K562 (cell line): ENCODE results near the gene PATJ. TPM values are rescaled to one million over a fixed set of nuclear protein-coding genes. Genes with fewer than 3 reads are reported as not detected.
"Not testable (repeated sequence)": the region's sequence is repeated elsewhere in the genome, so short reads cannot be mapped to it uniquely, and the experiment has no call there.

Experiments used
- ATAC-seq: fragments of 200-7000 bp; cut with Tn5 transposase; 3 replicates; pipeline ENCODE4 v1.9.1; 2020; ENCODE audit warnings: moderate library complexity
- BruUV-seq: library from RNA; stranded (reverse); fragments of 400-500 nt; replicated peaks from 2 replicates; lab custom pipeline; 2021; lab: Mats Ljungman, UMichigan
- CTCF ChIA-PET: fragments of 300-600 bp; formaldehyde crosslinking; extraction: SDS; loops from one replicate; lab custom pipeline; 2021; ENCODE audit warnings: low intra/inter-chr PET ratio; lab: Yijun Ruan, JAX
- POLR2A ChIA-PET: fragments of 300-600, 350-650 bp; sonication (Branson Sonifier 250); formaldehyde crosslinking; extraction: SDS; loops from one replicate; lab custom pipeline; 2021; ENCODE audit warnings: antibody characterized with exemption, inconsistent platforms; lab: Yijun Ruan, JAX
- DNase-seq, 4 experiments: peaks; one replicate each; pipeline versions ENCODE4 v3.0.0 to v3.0.0-alpha.2; 2011 to 2018; ENCODE audit warnings: low spot score in 3 of 4, mixed read lengths in 3 of 4; ENCODE audit errors: extremely low read depth in 1 of 4
- FAIRE-seq: peaks from 2 replicates; lab custom pipeline; 2011; peaks lifted over from hg19 to GRCh38; lab: Jason Lieb, UNC
- H2AFZ ChIP-seq: 2 replicates; pipeline ENCODE4 v1.6.0; 2011; ENCODE audit warnings: low read depth, low read length, control low read depth, inconsistent platforms
- H3K27ac ChIP-seq: fragments of 200-600 bp; 3 replicates; pipeline ENCODE4 v1.8.0; 2011; ENCODE audit warnings: low read depth, mild to moderate bottlenecking, control low read depth, inconsistent platforms, low read length, moderate library complexity, mixed read lengths; ENCODE audit errors: extremely low read depth
- H3K27me3 ChIP-seq, 2 experiments: fragments of 300-600 bp in 1 of 2; 2 replicates in 1 of 2; 3 replicates in 1 of 2; pipeline versions ENCODE4 v1.6.0 to v1.8.0; 2011; ENCODE audit warnings: inconsistent platforms in 2 of 2, low read length in 2 of 2, mild to moderate bottlenecking in 1 of 2, mixed read lengths in 1 of 2, moderate library complexity in 1 of 2; ENCODE audit not compliant: control insufficient read depth in 2 of 2, insufficient read depth in 2 of 2
- H3K36me3 ChIP-seq: fragments of 300-600 bp; 3 replicates; pipeline ENCODE4 v1.8.0; 2011; ENCODE audit warnings: mild to moderate bottlenecking, low read length, inconsistent platforms; ENCODE audit not compliant: control insufficient read depth, insufficient read depth
- H3K4me1 ChIP-seq, 2 experiments: fragments of 200-600 bp in 1 of 2; replicated peaks in 1 of 2; 2 replicates in 1 of 2; 3 replicates in 1 of 2; pipeline versions ENCODE4 v1.5.1 to v1.8.0; 2011; ENCODE audit warnings: inconsistent platforms in 2 of 2, low read length in 2 of 2, mild to moderate bottlenecking in 1 of 2, mixed read lengths in 1 of 2, moderate library complexity in 1 of 2; ENCODE audit not compliant: control insufficient read depth in 2 of 2, insufficient read depth in 2 of 2
- H3K4me2 ChIP-seq: 2 replicates; pipeline ENCODE4 v1.6.1; 2011; ENCODE audit warnings: low read length, control low read depth, inconsistent platforms, mixed read lengths; ENCODE audit not compliant: insufficient read depth
- H3K4me3 ChIP-seq: fragments of 200-600 bp; sonication (generic), shearing (Covaris generic); 2 replicates; pipeline ENCODE4 v1.5.1; 2016; ENCODE audit warnings: control low read depth, inconsistent platforms
- H3K79me2 ChIP-seq: fragments of 200-600 bp; 3 replicates; pipeline ENCODE4 v1.8.0; 2011; ENCODE audit warnings: low read length, inconsistent platforms; ENCODE audit not compliant: control insufficient read depth, insufficient read depth
- H3K9ac ChIP-seq, 2 experiments: 2 replicates each; pipeline versions ENCODE4 v1.6.0 to v1.6.1; 2011; ENCODE audit warnings: low read depth in 2 of 2, low read length in 2 of 2, control low read depth in 1 of 2, inconsistent platforms in 1 of 2, mild to moderate bottlenecking in 1 of 2, mixed read lengths in 1 of 2; ENCODE audit not compliant: insufficient read depth in 1 of 2
- H3K9me1 ChIP-seq: one replicate; pipeline ENCODE4 v1.6.0; 2011; ENCODE audit warnings: inconsistent platforms, mild to moderate bottlenecking, low read length, moderate library complexity; ENCODE audit not compliant: control insufficient read depth, insufficient read depth
- H3K9me3 ChIP-seq: replicated peaks from 2 replicates; pipeline ENCODE4 v1.5.1; 2011; ENCODE audit warnings: low read depth, low read length, inconsistent platforms; ENCODE audit not compliant: control insufficient read depth, insufficient read depth
- H4K20me1 ChIP-seq: replicated peaks from 2 replicates; pipeline ENCODE4 v1.6.1; 2011; ENCODE audit warnings: low read length, inconsistent platforms, mixed read lengths; ENCODE audit not compliant: control insufficient read depth, insufficient read depth
- NFXL1 ChIP-seq: fragments of 450-650 bp; formaldehyde crosslinking; IDR thresholded peaks from 2 replicates; pipeline ENCODE4 v1.4.0; 2021; ENCODE audit warnings: mild to moderate bottlenecking
- NR2F6 ChIP-seq: fragments of 450-650 bp; formaldehyde crosslinking; IDR thresholded peaks from 2 replicates; pipeline ENCODE4 v1.4.0; 2020; ENCODE audit warnings: mild to moderate bottlenecking
- ZNF57 ChIP-seq: fragments of 450-650 bp; formaldehyde crosslinking; IDR thresholded peaks from 2 replicates; pipeline ENCODE4 v1.4.0; 2020; ENCODE audit warnings: mild to moderate bottlenecking, moderate library complexity
- WGBS: fragments of 100-300 bp; shearing (Covaris generic); methylation state at CpG from one replicate; pipeline ENCODE4 v1.1.6; 2016; ENCODE audit warnings: low coverage, mixed read lengths; ENCODE audit not compliant: insufficient coverage; ENCODE audit errors: missing lambda C conversion rate; 5-methylcytosine and 5-hydroxymethylcytosine counted together
- in situ Hi-C: fragments of 300-500 bp; cut with MboI; formaldehyde crosslinking; loops from 4 replicates; pipeline ENCODE4 v1.15.0; 2018; ENCODE audit warnings: inconsistent platforms, mixed read lengths
- intact Hi-C: fragments of 100-400 bp; cut with micrococcal nuclease; formaldehyde crosslinking; loops from 2 replicates; pipeline ENCODE4 v1.14.2; 2022
- polyA plus RNA-seq, 8 experiments: library from polyadenylated mRNA; depleted of rRNA in 4 of 8; stranded (reverse) in 5 of 8; unstranded in 3 of 8; fragments of >200 nt; fragmentation: Nextera tagmentation in 2 of 8; fragmentation: Illumina TruSeq in 1 of 8; extraction: Ambion mirVana in 2 of 8; extraction: Trizol in 1 of 8; gene quantifications; 2 replicates each; pipeline versions ENCODE4 v1.2.1 to v1.2.3, GENCODE V29; 2011 to 2014; ENCODE audit warnings: inconsistent platforms in 1 of 8, missing spikeins in 1 of 8
- total RNA-seq, 7 experiments: library from RNA; depleted of rRNA in 6 of 7; stranded (reverse); fragments of >200 nt in 6 of 7; fragmentation: Illumina TruSeq in 2 of 7; extraction: Trizol in 2 of 7; gene quantifications; 2 replicates each; pipeline versions ENCODE4 v1.2.1 to v1.2.3, GENCODE V29; 2011 to 2021; ENCODE audit warnings: low replicate concordance in 1 of 7
- TF ChIP-seq, protein P1 (sequence below): fragments of 250-450 bp; sonication (Bioruptor Pico); IDR thresholded peaks from 2 replicates; pipeline ENCODE4 v1.4.0; 2020; ENCODE audit warnings: mild to moderate bottlenecking, moderate library complexity, borderline replicate concordance
- TF ChIP-seq, protein P2 (sequence below): fragments of 450-650 bp; IDR thresholded peaks from 2 replicates; pipeline ENCODE4 v1.6.1; 2016; ENCODE audit warnings: borderline replicate concordance
- TF ChIP-seq, protein P3 (sequence below): fragments of 450-650 bp; formaldehyde crosslinking; IDR thresholded peaks from 2 replicates; pipeline ENCODE4 v1.4.0; 2020; ENCODE audit warnings: mild to moderate bottlenecking, moderate library complexity

PATJ gene
- total and polyA plus RNA-seq, 9 of the 15 experiments (the other 6 are each of a cell fraction or from before 2014, with no cell fraction given): 0.22 TPM; not detected in 8

DNA sequence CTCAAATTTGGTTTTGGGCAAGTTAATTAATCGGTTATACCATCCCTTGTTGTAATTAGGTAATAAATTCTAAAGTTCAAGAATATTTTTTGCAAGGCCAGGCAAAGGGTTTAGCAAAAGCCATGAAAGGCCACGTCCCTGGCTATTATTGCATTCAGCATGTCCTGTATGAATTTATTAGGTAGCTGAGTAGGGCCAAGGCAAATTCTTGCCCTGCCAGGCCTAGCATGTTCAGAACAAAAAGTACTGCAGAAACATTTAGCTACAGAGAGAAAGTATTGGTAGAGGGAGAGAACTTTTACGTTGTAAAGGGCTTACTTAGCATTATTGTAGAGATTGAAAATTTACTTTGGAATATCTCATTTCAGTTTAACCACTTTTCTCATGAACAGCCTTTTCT is 94.4 kb downstream of the PATJ start (continued):
- TF ChIP-seq, protein P1, sequence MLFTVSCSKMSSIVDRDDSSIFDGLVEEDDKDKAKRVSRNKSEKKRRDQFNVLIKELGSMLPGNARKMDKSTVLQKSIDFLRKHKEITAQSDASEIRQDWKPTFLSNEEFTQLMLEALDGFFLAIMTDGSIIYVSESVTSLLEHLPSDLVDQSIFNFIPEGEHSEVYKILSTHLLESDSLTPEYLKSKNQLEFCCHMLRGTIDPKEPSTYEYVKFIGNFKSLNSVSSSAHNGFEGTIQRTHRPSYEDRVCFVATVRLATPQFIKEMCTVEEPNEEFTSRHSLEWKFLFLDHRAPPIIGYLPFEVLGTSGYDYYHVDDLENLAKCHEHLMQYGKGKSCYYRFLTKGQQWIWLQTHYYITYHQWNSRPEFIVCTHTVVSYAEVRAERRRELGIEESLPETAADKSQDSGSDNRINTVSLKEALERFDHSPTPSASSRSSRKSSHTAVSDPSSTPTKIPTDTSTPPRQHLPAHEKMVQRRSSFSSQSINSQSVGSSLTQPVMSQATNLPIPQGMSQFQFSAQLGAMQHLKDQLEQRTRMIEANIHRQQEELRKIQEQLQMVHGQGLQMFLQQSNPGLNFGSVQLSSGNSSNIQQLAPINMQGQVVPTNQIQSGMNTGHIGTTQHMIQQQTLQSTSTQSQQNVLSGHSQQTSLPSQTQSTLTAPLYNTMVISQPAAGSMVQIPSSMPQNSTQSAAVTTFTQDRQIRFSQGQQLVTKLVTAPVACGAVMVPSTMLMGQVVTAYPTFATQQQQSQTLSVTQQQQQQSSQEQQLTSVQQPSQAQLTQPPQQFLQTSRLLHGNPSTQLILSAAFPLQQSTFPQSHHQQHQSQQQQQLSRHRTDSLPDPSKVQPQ (CRISPR knock-in tag): no peak
- TF ChIP-seq ZNF57 (CRISPR knock-in tag): no peak
- TF ChIP-seq NR2F6 (CRISPR knock-in tag): no peak
- TF ChIP-seq NFXL1: no peak
- TF ChIP-seq, protein P2, sequence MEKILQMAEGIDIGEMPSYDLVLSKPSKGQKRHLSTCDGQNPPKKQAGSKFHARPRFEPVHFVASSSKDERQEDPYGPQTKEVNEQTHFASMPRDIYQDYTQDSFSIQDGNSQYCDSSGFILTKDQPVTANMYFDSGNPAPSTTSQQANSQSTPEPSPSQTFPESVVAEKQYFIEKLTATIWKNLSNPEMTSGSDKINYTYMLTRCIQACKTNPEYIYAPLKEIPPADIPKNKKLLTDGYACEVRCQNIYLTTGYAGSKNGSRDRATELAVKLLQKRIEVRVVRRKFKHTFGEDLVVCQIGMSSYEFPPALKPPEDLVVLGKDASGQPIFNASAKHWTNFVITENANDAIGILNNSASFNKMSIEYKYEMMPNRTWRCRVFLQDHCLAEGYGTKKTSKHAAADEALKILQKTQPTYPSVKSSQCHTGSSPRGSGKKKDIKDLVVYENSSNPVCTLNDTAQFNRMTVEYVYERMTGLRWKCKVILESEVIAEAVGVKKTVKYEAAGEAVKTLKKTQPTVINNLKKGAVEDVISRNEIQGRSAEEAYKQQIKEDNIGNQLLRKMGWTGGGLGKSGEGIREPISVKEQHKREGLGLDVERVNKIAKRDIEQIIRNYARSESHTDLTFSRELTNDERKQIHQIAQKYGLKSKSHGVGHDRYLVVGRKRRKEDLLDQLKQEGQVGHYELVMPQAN: no peak
- TF ChIP-seq, protein P3, sequence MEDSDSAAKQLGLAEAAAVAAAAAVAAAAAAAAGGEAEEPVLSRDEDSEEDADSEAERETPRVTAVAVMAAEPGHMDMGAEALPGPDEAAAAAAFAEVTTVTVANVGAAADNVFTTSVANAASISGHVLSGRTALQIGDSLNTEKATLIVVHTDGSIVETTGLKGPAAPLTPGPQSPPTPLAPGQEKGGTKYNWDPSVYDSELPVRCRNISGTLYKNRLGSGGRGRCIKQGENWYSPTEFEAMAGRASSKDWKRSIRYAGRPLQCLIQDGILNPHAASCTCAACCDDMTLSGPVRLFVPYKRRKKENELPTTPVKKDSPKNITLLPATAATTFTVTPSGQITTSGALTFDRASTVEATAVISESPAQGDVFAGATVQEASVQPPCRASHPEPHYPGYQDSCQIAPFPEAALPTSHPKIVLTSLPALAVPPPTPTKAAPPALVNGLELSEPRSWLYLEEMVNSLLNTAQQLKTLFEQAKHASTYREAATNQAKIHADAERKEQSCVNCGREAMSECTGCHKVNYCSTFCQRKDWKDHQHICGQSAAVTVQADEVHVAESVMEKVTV (CRISPR knock-in tag): no peak

DNA sequence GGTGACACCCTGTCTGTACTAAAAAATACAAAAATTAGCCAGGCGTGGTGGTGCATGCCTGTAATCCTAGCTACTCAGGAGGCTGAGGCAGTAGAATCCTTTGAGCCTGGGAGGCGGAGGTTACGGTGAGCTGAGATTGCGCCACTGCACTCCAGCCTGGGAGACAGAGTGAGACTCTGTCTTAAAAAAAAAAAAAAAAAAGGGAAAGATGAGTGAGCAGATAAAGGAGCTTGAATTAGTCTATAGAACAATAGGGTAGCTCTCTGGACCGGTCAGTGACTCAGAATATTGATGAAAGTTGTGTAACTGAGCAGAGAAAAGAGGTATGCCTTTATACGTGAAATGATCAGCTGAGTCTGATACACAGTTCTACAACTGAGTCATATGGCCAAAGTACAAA is 95.3 kb downstream of the PATJ start:
- not testable (repeated sequence) for FAIRE-seq, H3K9ac ChIP-seq

More for the DNA sequence above, 95.3 kb downstream of the PATJ start:
- H3K9me1 ChIP-seq, H3K36me3 ChIP-seq, H3K4me2 ChIP-seq, H2AFZ ChIP-seq, H3K9me3 ChIP-seq, in situ Hi-C loops, H4K20me1 ChIP-seq, ATAC-seq, DNase-seq, H3K4me3 ChIP-seq, H3K27me3 ChIP-seq, intact Hi-C loops, H3K27ac ChIP-seq, H3K79me2 ChIP-seq, H3K4me1 ChIP-seq, BruUV-seq, CTCF ChIA-PET: not testable (repeated sequence)
- WGBS: 19% methylated on average over 5 of the region's 6 CpGs
- POLR2A ChIA-PET: interaction anchor here (0.7 kb wide), 1 partner anchor 24 kb away, joined by 4 read pairs; no protein-coding TSS in a partner anchor
